SK-N-SH treated with all-trans-retinoic acid at 6 μM for 48 hours (cell line): ENCODE measurements around the gene SGF29.

Experiments
- BACH2 ChIP-seq: fragments of 250-450 bp; sonication (Bioruptor Pico); IDR thresholded peaks from 2 replicates; pipeline ENCODE4 v1.9.0; 2021; ENCODE audit warnings: mild to moderate bottlenecking, borderline replicate concordance
- CREB5 ChIP-seq: fragments of 250-450 bp; sonication (Bioruptor Pico); IDR thresholded peaks from 2 replicates; pipeline ENCODE4 v1.5.1; 2020; ENCODE audit warnings: low read depth, mild to moderate bottlenecking, moderate library complexity
- ISL1 ChIP-seq: fragments of 250-450 bp; sonication (Bioruptor Pico); IDR thresholded peaks from 2 replicates; pipeline ENCODE4 v2.1.2; 2022; ENCODE audit warnings: mild to moderate bottlenecking, moderate library complexity
- ZFP3 ChIP-seq: fragments of 250-450 bp; sonication (Bioruptor Pico); IDR thresholded peaks from 2 replicates; pipeline ENCODE4 v1.5.0; 2020; ENCODE audit warnings: mild to moderate bottlenecking, moderate library complexity

GRCh38 chr16:28542646-28543045 lies 11.1 kb upstream of the SGF29 start:
- no peak for TF ChIP-seq ZFP3 (CRISPR knock-in tag)
- no peak for TF ChIP-seq BACH2 (CRISPR knock-in tag)
- TF ChIP-seq ISL1 (CRISPR knock-in tag), result no peak
- no peak for TF ChIP-seq CREB5
